Activated CD8-positive, alpha-beta memory T cell treated with anti-CD3 and anti-CD28 coated beads for 4 hours (primary cell): Measurements from ENCODE around the gene PRDX5.

ENCODE experiments used
- DNase-seq, 2 donors: peaks; one replicate each; pipeline ENCODE4 v3.0.0-alpha.2; 2020; ENCODE audit warnings: low read depth in 2 of 2

Gene PRDX5

GRCh38 chr11:64289002-64289564 lies 28.8 kb upstream of the PRDX5 start:
- DNase-seq: no peak

- DNase-seq: no peak
These were observed 27.3 kb upstream of the PRDX5 start for GRCh38 chr11:64290352-64291261.

GRCh38 chr11:64291262-64291751 lies 26.6 kb upstream of the PRDX5 start, which contains the start of gene KCNK4:
KCNK4 (plus strand) TSS chr11:64291302; CDS start chr11:64293019, 1,717 bp downstream.
- no peak for DNase-seq

- DNase-seq: no peak
These were observed 26.0 kb upstream of the PRDX5 start for GRCh38 chr11:64291752-64292459.

- DNase-seq: no peak
These were observed 25.3 kb upstream of the PRDX5 start for GRCh38 chr11:64292460-64293254.

- no peak for DNase-seq
These were observed 23.1 kb upstream of the PRDX5 start for GRCh38 chr11:64294774-64295173.

- no peak for DNase-seq
These were observed 22.2 kb upstream of the PRDX5 start for GRCh38 chr11:64295760-64296159.

GRCh38 chr11:64296236-64296635 lies 21.7 kb upstream of the PRDX5 start:
- no peak for DNase-seq

GRCh38 chr11:64296830-64297698 lies 20.9 kb upstream of the PRDX5 start:
- DNase-seq: no peak

GRCh38 chr11:64297699-64298358 lies 20.1 kb upstream of the PRDX5 start:
- no peak for DNase-seq

- DNase-seq: no peak
These were observed 18.7 kb upstream of the PRDX5 start for GRCh38 chr11:64298966-64299846.

- DNase-seq: no peak
These were observed 17.9 kb upstream of the PRDX5 start, which contains the start of gene CATSPERZ for GRCh38 chr11:64299847-64300648. CATSPERZ (plus strand) TSS chr11:64300358; CDS start chr11:64300411, 53 bp downstream.

GRCh38 chr11:64303109-64304031 lies 14.6 kb upstream of the PRDX5 start:
- DNase-seq: no peak

GRCh38 chr11:64304032-64304315 lies 13.9 kb upstream of the PRDX5 start:
- no peak for DNase-seq

- peak; percentile 85 to 86 for DNase-seq
These were observed 13.4 kb upstream of the PRDX5 start for GRCh38 chr11:64304316-64305072.

GRCh38 chr11:64305075-64305690 lies 12.7 kb upstream of the PRDX5 start, which contains the start of gene ESRRA:
ESRRA (plus strand) TSS chr11:64305524; CDS start chr11:64307180, 1,656 bp downstream.
- peak; percentile 99 for DNase-seq
